GM12801 (cell line): Measurements from ENCODE around the gene FUT9.

Source experiments
- TF ChIP-seq, protein P1 (sequence below): IDR thresholded peaks from one replicate; pipeline ENCODE4 v1.5.1; 2011; ENCODE audit warnings: control low read depth; ENCODE audit not compliant: insufficient read length; ENCODE audit errors: extremely low read depth

The FUT9 gene

GRCh38 chr6:96017070-96017359 lies 1.2 kb downstream of the FUT9 start:
- TF ChIP-seq, protein P1, sequence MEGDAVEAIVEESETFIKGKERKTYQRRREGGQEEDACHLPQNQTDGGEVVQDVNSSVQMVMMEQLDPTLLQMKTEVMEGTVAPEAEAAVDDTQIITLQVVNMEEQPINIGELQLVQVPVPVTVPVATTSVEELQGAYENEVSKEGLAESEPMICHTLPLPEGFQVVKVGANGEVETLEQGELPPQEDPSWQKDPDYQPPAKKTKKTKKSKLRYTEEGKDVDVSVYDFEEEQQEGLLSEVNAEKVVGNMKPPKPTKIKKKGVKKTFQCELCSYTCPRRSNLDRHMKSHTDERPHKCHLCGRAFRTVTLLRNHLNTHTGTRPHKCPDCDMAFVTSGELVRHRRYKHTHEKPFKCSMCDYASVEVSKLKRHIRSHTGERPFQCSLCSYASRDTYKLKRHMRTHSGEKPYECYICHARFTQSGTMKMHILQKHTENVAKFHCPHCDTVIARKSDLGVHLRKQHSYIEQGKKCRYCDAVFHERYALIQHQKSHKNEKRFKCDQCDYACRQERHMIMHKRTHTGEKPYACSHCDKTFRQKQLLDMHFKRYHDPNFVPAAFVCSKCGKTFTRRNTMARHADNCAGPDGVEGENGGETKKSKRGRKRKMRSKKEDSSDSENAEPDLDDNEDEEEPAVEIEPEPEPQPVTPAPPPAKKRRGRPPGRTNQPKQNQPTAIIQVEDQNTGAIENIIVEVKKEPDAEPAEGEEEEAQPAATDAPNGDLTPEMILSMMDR = no peak

GRCh38 chr6:96022225-96022624 lies 6.5 kb downstream of the FUT9 start:
- TF ChIP-seq, protein P1 = no peak

GRCh38 chr6:96032661-96033060 lies 16.9 kb downstream of the FUT9 start:
- TF ChIP-seq, protein P1 = no peak

GRCh38 chr6:96051555-96051954 lies 35.8 kb downstream of the FUT9 start:
- TF ChIP-seq, protein P1 = no peak

DNA sequence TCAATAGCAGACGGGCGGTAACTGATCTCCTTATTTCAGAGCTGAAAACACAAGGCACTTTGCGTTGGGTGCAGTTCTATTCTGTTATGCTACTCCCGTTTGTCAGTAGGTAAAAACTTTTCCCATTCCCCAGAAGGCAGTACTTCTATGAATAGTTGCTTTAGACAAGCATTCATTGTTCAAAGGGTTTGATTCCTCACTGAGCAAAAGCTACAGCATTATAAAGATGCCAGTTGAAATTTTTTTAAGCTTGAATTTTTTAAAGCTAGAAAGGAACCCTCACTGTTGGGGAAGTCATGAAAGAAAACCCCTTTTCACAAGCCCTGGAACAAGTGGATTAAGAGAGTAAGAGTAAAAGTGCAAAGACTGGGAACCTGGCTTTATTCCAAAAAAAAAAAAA lies 42.3 kb downstream of the FUT9 start:
- TF ChIP-seq, protein P1 = no peak

DNA sequence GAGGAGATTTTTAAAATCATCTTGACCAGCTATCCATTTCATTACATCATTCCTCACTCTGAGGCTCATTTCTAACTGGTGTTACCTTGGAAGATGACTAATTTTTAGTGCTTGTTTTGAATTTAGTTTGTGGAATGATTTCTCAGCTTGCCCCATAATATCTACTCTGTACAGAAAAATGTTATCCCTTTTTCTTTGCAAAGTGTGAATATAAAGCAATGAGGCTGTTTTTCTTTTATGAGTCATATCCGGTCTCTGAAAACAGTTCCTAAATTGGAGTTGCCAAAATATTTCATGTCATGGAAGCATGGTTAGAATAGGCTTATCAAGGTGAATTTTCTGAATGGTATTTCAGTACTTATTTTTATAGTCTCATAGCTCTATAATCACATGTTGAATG lies 43.8 kb downstream of the FUT9 start:
- TF ChIP-seq, protein P1 = no peak

- TF ChIP-seq, protein P1 = no peak
Measured at GRCh38 chr6:96060249-96060648, 44.5 kb downstream of the FUT9 start.

GRCh38 chr6:96065213-96065612 lies 49.4 kb downstream of the FUT9 start:
- TF ChIP-seq, protein P1 = no peak
